Stimulated activated memory B cell treated with anti-CD40 and anti-IgM and Interleukin-4, amounts not matched to agents 10 μg/mL and 1 μg/mL and 100 μg/mL, for 72 hours (primary cell): Measurements from ENCODE around the gene PLS3.

ENCODE experiments used
- ATAC-seq: fragments of 150-1000 bp; cut with Tn5 transposase; 2 replicates; pipeline ENCODE4 v1.10.0; 2021
- H3K27ac Mint-ChIP-seq: one replicate; pipeline ENCODE4 v1.8.0; 2022; ENCODE audit warnings: mild to moderate bottlenecking, mixed read lengths
- H3K27me3 Mint-ChIP-seq: one replicate; pipeline ENCODE4 v1.8.0; 2022; ENCODE audit warnings: mixed read lengths
- H3K36me3 Mint-ChIP-seq: one replicate; pipeline ENCODE4 v1.8.0; 2022; ENCODE audit warnings: mixed read lengths
- H3K4me1 Mint-ChIP-seq: one replicate; pipeline ENCODE4 v1.8.0; 2022; ENCODE audit warnings: mixed read lengths
- H3K4me3 Mint-ChIP-seq: one replicate; pipeline ENCODE4 v1.8.0; 2022; ENCODE audit warnings: mild to moderate bottlenecking, moderate library complexity, mixed read lengths
- H3K9me3 Mint-ChIP-seq: one replicate; pipeline ENCODE4 v1.8.0; 2022; ENCODE audit warnings: mixed read lengths

The PLS3 gene

DNA sequence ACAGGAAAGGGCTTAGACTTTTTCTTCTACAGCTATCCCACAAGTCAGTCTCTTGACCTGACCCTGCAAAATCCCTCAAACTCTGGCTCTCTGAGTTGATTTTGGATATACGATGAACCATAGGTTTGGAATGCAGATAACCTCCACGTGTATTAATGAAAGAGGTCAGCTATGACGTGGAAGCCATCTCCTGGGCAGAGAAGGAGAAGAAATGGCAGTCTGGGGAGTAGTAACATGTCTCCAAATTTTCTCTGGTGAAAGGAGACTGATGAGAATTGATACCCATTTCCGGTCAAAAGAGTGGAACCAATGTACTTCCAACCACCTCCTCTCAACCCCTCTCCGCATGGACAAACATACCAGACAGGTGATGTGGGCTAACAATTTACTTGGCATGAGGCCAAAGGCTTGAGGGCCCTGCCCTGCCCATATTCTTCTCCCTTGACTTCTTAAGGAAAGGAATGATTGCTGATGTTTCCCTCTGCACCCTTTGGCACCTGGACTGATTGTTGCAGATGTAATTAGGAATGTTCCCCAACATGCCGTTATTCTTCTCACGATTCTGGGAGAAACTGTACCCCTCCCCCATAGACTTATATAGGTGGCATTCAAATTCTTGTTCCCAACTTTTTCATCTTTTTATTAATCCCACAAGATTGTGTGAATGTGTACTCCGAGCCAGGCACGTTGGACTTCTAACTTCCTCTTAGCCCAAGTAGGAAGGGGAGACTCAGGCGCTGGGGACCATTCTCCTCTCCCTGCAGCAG lies 580 bp upstream of the PLS3 start:
- H3K4me1 Mint-ChIP-seq: no peaks in the 10 kb centered on the region

DNA sequence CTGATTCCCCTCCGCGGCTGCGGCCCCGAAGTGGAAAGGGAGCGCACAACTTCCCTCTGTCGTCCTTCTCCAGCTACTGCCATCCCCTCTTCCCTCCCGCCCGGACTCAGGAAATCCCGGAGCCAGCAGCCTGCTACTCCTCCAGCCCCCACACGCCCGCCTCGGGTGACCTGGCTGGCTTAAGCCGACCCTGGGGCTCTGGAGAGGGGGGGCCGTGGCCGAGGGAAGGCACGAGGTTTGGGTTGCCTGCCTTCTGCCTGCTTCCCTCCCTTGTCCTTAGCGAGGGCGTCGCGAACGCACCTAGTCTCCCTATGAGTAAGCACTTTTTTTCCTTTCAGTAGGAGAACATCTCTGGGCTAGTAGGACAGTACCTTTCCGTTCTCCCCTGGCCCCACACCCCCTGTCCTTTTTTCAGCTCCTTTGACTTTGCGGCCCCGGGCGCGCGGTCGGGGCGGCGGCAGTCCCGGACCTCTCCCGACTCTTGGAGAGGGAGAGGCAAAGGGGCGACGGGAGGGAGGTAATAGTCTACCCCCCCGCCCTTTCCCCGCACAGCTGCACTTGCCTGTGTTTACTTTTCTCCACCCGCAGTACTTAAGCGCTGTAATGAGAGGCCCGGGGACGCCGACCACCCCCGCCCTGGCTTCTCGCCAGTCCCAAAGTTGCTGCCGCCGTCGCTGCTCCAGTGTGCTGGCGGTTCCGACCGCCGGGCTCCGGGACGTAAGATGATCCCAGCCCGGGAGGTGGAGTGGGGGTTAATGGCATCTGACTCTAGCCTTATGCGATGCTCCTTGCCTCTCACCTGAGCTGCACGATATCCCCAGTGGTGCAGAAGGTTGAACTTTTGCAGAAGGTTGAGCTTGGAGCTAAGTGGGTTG lies 868 bp downstream of the PLS3 start:
- ATAC-seq: no peak
- Mint-ChIP-seq H3K27ac (no peak overlapping the region), H3K4me3 (no peak overlapping the region), H3K9me3 (no peaks in the 10 kb centered on the region), H3K36me3 (no peaks in the 10 kb centered on the region), H3K27me3 (peaks cover 9% of the 10 kb centered on the region), H3K4me1 (no peaks in the 10 kb centered on the region)

More for the DNA sequence above, 580 bp upstream of the PLS3 start:
- Mint-ChIP-seq H3K9me3 (no peaks in the 10 kb centered on the region), H3K27me3 (peaks cover 9% of the 10 kb centered on the region), H3K27ac (no peak overlapping the region), H3K36me3 (no peaks in the 10 kb centered on the region), H3K4me3 (no peak overlapping the region)
- ATAC-seq: no peak

- Mint-ChIP-seq H3K4me3 (no peak overlapping the region), H3K36me3 (no peaks in the 10 kb centered on the region)
Observed at GRCh38 chrX:115562480-115562847, 1.5 kb downstream of the PLS3 start.

DNA sequence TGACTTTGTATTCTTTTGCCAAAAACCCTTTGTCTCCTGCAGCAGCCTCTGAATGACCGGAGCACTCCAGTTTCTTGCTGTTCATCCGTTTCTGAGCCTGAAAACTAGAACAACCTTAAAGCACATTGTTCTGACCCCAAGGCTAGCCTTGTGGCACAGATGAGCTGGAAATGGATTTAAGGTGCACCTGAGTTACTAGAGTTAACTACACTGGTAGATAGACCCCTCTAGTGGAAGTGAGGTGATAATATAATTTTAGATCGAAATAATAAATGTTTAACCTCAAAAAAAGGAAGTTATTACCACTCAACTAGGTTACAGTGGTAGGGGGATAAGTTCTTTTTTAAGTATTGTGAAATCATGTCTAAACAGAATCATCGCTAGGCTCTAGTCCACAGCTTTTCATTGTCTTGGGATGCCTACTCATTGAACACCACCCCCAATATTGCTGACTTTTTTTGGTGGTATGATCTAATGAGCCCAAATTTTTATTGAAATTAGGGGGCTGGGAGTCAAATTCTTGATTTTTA lies 2.7 kb downstream of the PLS3 start:
- no peak for ATAC-seq
- Mint-ChIP-seq H3K36me3 (no peaks in the 10 kb centered on the region), H3K27ac (no peak overlapping the region), H3K27me3 (peaks cover 9% of the 10 kb centered on the region), H3K4me1 (no peaks in the 10 kb centered on the region), H3K4me3 (no peak overlapping the region), H3K9me3 (no peaks in the 10 kb centered on the region)

More at GRCh38 chrX:115562480-115562847, 1.5 kb downstream of the PLS3 start:
- H3K4me1 Mint-ChIP-seq: no peaks in the 10 kb centered on the region
- no peaks in the 10 kb centered on the region for H3K9me3 Mint-ChIP-seq
- peaks cover 9% of the 10 kb centered on the region for H3K27me3 Mint-ChIP-seq
- no peak for ATAC-seq
- no peak overlapping the region for H3K27ac Mint-ChIP-seq

GRCh38 chrX:115564243-115564642 lies 3.3 kb downstream of the PLS3 start:
- Mint-ChIP-seq H3K4me1 (no peaks in the 10 kb centered on the region), H3K36me3 (no peaks in the 10 kb centered on the region), H3K4me3 (no peak overlapping the region), H3K27ac (no peak overlapping the region), H3K27me3 (peaks cover 9% of the 10 kb centered on the region), H3K9me3 (no peaks in the 10 kb centered on the region)
- ATAC-seq: no peak

GRCh38 chrX:115565888-115566287 lies 4.9 kb downstream of the PLS3 start:
- Mint-ChIP-seq H3K4me3 (no peak overlapping the region), H3K9me3 (no peaks in the 10 kb centered on the region), H3K27ac (no peak overlapping the region), H3K27me3 (peaks cover 9% of the 10 kb centered on the region), H3K4me1 (no peaks in the 10 kb centered on the region), H3K36me3 (no peaks in the 10 kb centered on the region)
- no peak for ATAC-seq

GRCh38 chrX:115571712-115572111 lies 10.7 kb downstream of the PLS3 start:
- no peaks in the 10 kb centered on the region for H3K36me3 Mint-ChIP-seq
- no peak overlapping the region for H3K27ac Mint-ChIP-seq
- H3K4me3 Mint-ChIP-seq: no peak overlapping the region
- ATAC-seq: no peak
- H3K4me1 Mint-ChIP-seq: no peaks in the 10 kb centered on the region
- no peaks in the 10 kb centered on the region for H3K27me3 Mint-ChIP-seq
- no peaks in the 10 kb centered on the region for H3K9me3 Mint-ChIP-seq

DNA sequence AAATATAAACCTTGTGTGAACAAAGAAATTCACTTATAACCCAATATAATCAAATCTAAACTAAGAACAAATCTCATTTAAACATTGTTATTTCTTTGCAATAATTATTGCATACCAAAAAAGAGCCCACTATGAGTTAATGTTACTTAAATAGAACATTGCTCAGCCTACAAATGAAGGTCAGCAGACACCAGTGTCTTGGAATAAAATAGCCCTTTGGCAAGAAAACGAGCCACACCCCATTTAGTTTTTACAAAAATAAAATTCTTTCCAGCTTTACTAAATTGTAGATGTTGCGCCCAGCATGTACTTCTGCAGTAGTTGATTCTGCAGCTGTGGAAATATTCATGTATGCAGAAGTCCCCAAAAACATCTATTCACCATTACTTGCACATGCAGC lies 12.2 kb downstream of the PLS3 start:
- peaks cover 3% of the 10 kb centered on the region for H3K9me3 Mint-ChIP-seq
- H3K27me3 Mint-ChIP-seq: no peaks in the 10 kb centered on the region
- H3K4me1 Mint-ChIP-seq: no peaks in the 10 kb centered on the region
- no peak for ATAC-seq
- no peaks in the 10 kb centered on the region for H3K36me3 Mint-ChIP-seq
- H3K27ac Mint-ChIP-seq: no peak overlapping the region
- H3K4me3 Mint-ChIP-seq: no peak overlapping the region

GRCh38 chrX:115576676-115577075 lies 15.7 kb downstream of the PLS3 start:
- Mint-ChIP-seq H3K4me3 (no peak overlapping the region), H3K9me3 (peaks cover 3% of the 10 kb centered on the region), H3K36me3 (no peaks in the 10 kb centered on the region), H3K4me1 (no peaks in the 10 kb centered on the region), H3K27ac (no peak overlapping the region), H3K27me3 (no peaks in the 10 kb centered on the region)
- no peak for ATAC-seq

DNA sequence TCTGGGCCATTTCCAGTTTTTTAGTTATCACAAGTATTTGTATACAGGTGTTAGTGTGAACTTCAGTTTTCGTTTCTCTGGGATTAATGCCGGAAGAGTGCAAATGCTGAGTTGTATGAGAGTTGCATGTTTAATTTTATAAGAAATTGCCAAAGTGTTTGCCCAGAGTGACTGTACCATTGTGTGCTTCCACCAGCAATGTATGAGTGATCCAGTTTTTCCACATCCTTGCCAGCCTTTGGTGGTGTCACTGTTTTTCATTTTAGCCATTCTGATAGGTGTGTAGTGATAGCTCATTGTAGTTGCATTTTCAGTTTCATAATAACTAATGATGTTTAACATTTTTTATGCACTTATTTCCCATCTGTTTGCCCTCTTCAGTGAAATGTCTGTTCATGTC lies 18.4 kb downstream of the PLS3 start:
- no peak overlapping the region for H3K27ac Mint-ChIP-seq
- ATAC-seq: no peak
- no peak overlapping the region for H3K4me3 Mint-ChIP-seq
- no peaks in the 10 kb centered on the region for H3K36me3 Mint-ChIP-seq
- peaks cover 3% of the 10 kb centered on the region for H3K9me3 Mint-ChIP-seq
- no peaks in the 10 kb centered on the region for H3K27me3 Mint-ChIP-seq
- H3K4me1 Mint-ChIP-seq: no peaks in the 10 kb centered on the region

GRCh38 chrX:115579786-115580294 lies 18.9 kb downstream of the PLS3 start:
- no peaks in the 10 kb centered on the region for H3K4me1 Mint-ChIP-seq
- peaks cover 3% of the 10 kb centered on the region for H3K9me3 Mint-ChIP-seq
- no peak for ATAC-seq
- H3K27me3 Mint-ChIP-seq: no peaks in the 10 kb centered on the region
- no peak overlapping the region for H3K27ac Mint-ChIP-seq
- H3K36me3 Mint-ChIP-seq: no peaks in the 10 kb centered on the region
- no peak overlapping the region for H3K4me3 Mint-ChIP-seq

DNA sequence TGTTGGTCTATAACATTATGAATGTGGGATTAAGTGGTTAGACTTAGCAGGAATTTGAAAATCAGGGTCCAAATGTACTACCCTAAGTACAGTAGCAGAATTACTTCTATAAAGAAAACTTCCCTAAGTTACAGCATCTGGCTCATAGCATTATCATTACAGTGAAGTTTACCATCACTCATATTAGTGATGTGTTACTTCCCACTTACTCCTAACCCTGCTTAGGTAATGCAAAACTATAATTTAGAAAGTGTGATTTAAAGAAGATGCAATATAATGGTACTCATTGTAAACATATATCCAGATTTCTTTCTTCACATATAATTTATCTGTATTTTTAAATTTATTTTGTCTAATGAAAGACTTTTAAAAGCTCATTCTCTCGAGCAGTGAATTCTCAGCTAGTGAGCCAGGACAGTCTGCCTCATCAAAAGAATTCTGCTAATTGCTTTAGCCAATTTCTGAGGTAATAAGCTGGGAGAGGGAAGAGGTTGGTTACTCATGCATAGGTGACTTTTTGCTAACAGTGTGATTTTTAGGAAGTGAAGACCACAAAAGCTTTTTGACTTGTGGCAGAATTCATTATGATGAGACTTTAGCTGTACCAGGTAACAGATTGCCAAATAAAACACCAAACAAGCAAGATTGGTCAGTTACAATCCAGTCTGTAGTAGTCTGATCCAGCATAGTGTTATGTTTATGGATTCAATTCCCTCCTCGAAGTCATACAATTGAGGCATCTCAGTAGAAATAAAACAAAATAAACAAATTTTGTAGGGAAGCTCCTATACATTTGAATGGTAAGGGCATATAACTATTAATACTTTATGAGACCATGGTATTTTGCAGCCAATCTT lies 21.0 kb downstream of the PLS3 start:
- no peaks in the 10 kb centered on the region for H3K36me3 Mint-ChIP-seq
- no peaks in the 10 kb centered on the region for H3K27me3 Mint-ChIP-seq
- ATAC-seq: no peak
- H3K4me3 Mint-ChIP-seq: no peak overlapping the region
- no peaks in the 10 kb centered on the region for H3K4me1 Mint-ChIP-seq
- H3K27ac Mint-ChIP-seq: no peak overlapping the region
- H3K9me3 Mint-ChIP-seq: peaks cover 3% of the 10 kb centered on the region

- Mint-ChIP-seq H3K27me3 (no peaks in the 10 kb centered on the region), H3K9me3 (peaks cover 2% of the 10 kb centered on the region), H3K4me1 (no peaks in the 10 kb centered on the region), H3K36me3 (no peaks in the 10 kb centered on the region), H3K4me3 (no peak overlapping the region), H3K27ac (no peak overlapping the region)
- ATAC-seq: no peak
Observed at GRCh38 chrX:115582616-115583495, 21.9 kb downstream of the PLS3 start.

DNA sequence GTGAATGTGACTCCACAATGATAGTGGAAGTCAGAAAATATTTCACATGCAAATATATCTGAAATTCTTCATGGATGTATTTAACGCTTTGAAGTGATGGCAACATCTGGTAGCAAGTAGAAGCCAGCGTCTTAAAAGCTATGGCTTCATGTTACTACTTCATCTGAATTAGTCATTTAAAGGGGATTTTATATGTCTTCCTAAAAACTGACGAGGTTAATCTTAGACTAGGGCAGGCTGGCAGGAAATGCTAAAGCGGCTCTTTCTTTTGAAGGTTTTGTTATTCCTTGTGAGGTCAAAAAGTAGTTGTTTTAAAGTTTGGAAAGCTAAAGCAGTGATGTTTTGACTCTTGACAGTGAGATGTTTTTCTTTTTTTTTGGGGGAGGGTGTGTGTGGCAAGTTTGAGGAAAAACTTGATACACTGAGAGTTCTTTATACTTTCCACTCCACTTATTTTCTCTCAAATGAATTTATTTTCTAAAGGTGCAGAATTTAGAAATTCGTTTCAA lies 22.6 kb downstream of the PLS3 start:
- ATAC-seq: no peak
- Mint-ChIP-seq H3K4me3 (no peak overlapping the region), H3K36me3 (no peaks in the 10 kb centered on the region), H3K27ac (no peak overlapping the region), H3K9me3 (no peaks in the 10 kb centered on the region), H3K4me1 (no peaks in the 10 kb centered on the region), H3K27me3 (no peaks in the 10 kb centered on the region)
